GM12878 (cell line): ENCODE measurements around the gene AIF1.

Experiments
- CTCF ChIP-seq, 3 experiments: IDR thresholded peaks in 2 of 3; conservative IDR thresholded peaks in 1 of 3; 2 replicates each; pipeline ENCODE4 v1.5.1; 2011; ENCODE audit warnings: low read depth in 3 of 3, low read length in 3 of 3, mild to moderate bottlenecking in 3 of 3, control low read depth in 2 of 3, moderate library complexity in 2 of 3, inconsistent platforms in 1 of 3, mixed read lengths in 1 of 3; ENCODE audit not compliant: control insufficient read depth in 2 of 3, insufficient read depth in 1 of 3; ENCODE audit errors: extremely low read depth in 1 of 3
- POLR2AphosphoS5 ChIP-seq: IDR thresholded peaks from 2 replicates; pipeline ENCODE4 v1.6.1; 2011; ENCODE audit warnings: mild to moderate bottlenecking, low read length, inconsistent platforms
- RBBP5 ChIP-seq: fragments of 200-600 bp; sonication (generic); conservative IDR thresholded peaks from 2 replicates; pipeline ENCODE4 v1.6.1; 2016

- peak in 1 of 3 experiments; percentile 29; a peak in 2 of 6 replicates for TF ChIP-seq CTCF (IDR thresholded peaks at IDR 0.05 in 2 of 3, conservative IDR thresholded peaks at IDR 0.05 in 1 of 3; ENCODE audit: control insufficient read depth in 2 of 3, extremely low read depth in 1 of 3, insufficient read depth in 1 of 3, low read depth in 3 of 3, low read length in 3 of 3)
- TF ChIP-seq POLR2AphosphoS5 = 0 out of 2 replicates have a peak, but pooled peaks have one; percentile 52
- no peak for TF ChIP-seq RBBP5
Measured at GRCh38 chr6:31652925-31653724, 38.1 kb downstream of the AIF1 start.
